Measurements from ENCODE around the gene SPRN.
"Not testable (repeated sequence)": the region's sequence is repeated elsewhere in the genome, so short reads cannot be mapped to it uniquely, and the experiment has no call there.

The SPRN gene

GRCh38 chr10:133386951-133387350 lies 37.5 kb downstream of the SPRN start:
- not testable (repeated sequence) for DNase-seq (ENCODE audit: low read depth, low spot score)

DNA sequence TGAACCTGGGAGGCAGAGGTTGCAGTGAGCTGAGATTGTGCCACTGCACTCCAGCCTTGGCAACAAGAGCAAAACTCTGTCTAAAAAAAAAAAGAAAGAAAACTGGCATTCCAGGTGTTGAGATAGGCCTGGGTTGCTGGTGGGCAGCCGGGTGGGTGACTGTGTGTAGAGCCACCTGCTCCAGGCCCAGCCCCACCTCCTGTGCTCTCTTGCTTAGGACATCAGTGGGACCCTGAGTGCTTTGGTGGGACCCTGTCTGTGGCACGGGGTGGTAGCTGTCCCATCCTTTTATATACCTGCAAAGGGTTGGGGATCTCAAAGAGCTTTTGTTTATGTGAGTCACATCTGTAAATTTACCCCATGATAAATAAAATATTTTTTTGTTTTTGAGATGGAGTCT lies 39.2 kb downstream of the SPRN start:
- DNase-seq (ENCODE audit: low read depth, low spot score) = no peak

DNA sequence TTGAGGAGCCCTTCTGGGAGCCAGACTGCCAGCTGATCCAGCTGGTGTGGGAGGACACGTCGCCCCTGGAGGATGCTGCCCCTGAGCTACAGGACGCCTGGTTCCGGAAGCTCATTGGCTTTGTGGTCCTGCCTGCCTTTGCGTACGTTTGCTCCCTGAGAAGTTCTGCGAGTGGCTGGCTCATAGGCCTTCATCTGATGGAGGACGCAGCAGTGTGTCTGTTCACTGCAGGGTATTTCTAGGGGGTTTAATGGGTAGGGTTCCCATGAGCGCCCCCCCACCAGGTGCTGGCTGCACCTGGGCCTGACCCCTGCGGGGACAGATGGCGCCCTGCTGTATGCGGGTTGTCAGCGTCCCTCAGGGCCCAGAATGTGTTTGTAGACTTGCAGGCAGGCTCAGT lies 40.4 kb downstream of the SPRN start:
- no peak for DNase-seq (ENCODE audit: low read depth, low spot score)

GRCh38 chr10:133383551-133383950 lies 40.9 kb downstream of the SPRN start:
- no peak for DNase-seq (ENCODE audit: low read depth, low spot score)

- DNase-seq (ENCODE audit: low read depth, low spot score) = no peak
These were observed 43.4 kb downstream of the SPRN start for GRCh38 chr10:133381036-133381435.

DNA sequence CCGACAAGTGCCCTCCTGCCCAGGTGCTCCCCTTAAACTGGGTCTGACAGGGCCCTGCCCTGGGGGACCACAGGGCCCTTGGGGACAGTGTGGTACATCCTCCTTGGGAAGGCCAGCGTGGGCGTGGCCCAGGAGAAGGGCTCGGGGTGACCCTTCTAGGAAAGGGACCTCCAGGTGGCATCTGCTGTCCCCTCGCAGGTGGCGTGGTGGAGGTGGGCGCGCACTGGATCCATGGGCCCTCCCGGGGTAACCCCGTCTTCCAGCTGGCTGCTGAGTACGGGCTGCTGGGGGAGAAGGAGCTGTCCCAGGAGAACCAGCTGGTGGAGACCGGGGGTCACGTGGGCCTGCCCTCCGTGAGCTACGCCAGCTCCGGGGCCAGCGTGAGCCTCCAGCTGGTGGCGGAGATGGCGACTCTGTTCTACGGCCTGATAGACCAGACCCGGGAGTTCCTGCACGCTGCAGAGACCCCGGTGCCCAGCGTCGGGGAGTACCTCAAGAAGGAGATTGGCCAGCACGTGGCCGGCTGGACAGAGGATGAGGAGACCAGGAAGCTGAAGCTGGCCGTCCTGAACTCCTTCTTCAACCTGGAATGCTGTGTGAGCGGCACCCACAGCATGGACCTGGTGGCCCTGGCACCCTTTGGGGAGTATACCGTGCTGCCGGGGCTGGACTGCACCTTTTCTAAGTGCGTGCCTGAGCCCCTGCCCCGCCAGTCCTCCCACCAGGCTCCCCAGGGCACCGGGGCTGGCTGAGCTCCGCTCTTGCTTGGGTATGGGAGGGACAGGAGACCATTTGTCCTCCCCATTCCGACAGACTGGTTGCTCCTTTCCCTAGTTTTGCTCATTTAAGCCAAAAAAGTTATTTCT lies 44.4 kb downstream of the SPRN start:
- DNase-seq (ENCODE audit: low read depth, low spot score) = no peak

- DNase-seq (ENCODE audit: low read depth, low spot score) = no peak
These were observed 45.1 kb downstream of the SPRN start, which contains the start of gene PAOX for GRCh38 chr10:133379152-133379800. TSS of gene PAOX (plus strand) at chr10:133379262. CDS start at chr10:133379317, 55 bp downstream.

DNA sequence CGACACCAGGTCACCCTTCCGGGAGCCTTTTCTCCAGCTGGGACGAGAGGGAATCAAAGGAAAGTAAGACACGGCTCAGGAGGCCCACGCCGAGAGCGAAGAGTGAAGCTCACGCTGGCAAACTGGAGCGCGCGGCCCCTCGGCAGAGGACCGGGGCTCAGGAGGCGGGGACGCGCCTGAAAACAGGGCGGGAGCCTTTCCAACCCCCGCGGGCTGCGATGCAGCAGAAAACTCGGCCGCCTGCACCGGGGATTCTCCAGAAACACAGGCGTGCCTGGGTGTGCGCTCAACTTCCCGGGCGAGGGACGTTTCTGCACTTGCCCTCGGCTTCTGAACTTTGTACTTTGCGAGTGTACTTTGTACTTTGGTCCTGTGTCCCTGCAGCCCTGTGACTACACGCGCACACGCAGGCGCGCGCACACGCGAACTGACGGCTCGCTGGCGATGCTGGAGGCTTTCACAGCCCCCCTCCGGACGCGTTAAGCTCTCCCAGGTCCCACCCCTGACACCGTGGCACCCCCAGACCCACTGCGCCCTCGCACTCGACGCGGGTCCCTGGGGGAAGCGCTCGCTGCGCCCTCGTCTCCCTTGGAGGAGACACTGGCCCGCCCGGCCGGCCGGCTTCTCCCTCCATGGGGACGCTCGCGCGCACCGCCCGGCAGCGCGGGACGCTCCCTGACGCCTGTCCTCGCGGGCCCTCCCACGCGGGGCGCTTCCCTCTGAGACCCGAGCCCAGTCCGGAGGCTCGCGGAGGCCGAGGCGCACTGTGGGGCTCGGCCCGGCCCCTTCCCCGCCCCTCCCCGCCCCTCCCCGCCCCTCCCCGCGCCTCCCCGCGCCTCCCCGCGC lies 46.0 kb downstream of the SPRN start:
- no peak for DNase-seq (ENCODE audit: low read depth, low spot score)

DNA sequence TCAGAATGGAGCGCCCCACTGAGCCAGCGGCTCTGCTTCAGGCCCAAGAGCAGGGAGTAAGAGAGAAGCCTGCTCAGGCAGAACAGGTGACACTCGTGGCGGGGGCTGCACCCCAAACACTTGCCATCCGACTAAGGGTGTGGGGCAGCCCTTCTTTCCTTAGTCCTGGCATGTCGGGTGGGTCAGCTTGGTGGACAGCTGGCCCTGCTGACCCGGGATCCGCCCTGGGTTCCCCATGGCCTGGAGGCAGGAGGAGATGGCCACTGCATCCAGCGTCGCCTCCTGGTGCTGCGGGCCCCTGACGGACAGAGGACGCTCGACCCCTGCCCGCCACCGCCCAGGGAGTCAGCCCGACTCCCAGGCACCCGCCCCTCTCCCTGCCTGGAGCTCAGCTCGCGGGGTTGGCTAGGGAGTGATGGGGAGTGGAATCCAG lies 46.6 kb downstream of the SPRN start:
- no peak for DNase-seq (ENCODE audit: low read depth, low spot score)

DNA sequence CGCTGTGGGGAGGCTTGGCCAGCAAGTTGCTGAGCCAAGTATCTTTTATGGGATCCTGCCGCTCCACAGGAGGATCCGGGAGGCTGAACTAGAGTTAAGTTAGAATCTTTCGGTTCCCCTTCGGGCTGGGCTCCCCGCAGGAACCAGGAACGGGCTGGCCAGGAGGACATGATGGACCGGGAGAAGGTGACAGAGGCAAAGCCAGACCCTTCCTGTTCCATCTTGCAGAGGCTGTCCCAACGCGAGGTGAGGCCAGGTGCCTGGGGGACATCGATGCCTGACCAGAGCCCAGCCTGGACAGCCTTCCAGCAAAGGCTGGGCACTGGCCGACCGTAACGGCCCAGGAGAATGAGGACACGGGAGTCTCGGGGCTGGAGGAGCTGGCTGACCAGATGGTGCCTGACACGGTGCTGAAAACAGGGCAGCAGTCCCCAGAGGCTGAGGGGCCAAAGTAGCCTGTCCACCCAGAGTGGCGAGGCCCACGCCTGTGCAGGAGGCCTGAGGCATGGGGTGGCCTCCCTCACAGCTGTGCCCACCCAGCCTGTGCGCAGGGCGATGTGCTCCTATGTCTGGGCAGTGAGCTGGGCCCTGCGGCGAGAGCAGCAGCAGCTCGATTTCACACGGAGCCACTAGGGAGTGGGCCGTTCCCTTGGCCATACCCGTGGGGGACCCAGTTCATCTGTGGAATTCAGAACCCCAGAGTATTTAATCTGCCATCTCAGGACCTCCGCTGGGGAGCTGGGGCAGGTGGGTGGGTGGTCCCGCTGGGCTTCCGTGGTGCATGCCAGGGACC lies 47.2 kb downstream of the SPRN start:
- no peak for DNase-seq (ENCODE audit: low read depth, low spot score)

DNA sequence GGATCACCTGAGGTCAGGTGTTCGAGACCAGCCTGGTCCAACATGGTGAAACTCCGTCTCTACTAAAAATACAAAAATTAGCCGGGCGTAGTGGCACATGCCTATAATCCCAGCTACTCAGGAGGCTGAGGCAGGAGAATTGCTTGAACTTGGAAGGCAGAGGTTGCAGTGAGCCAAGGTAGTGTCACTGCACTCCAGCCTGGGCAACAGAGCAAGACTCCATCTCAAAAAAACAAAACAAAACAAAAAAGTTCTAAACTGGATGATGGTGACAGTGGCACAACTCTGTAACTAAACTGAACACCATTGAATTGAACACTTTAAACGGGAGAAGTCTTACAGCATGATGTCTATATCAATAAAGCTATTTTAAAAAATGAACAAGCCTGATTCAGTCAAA lies 48.2 kb downstream of the SPRN start:
- DNase-seq (ENCODE audit: low read depth, low spot score) = not testable (repeated sequence)

DNA sequence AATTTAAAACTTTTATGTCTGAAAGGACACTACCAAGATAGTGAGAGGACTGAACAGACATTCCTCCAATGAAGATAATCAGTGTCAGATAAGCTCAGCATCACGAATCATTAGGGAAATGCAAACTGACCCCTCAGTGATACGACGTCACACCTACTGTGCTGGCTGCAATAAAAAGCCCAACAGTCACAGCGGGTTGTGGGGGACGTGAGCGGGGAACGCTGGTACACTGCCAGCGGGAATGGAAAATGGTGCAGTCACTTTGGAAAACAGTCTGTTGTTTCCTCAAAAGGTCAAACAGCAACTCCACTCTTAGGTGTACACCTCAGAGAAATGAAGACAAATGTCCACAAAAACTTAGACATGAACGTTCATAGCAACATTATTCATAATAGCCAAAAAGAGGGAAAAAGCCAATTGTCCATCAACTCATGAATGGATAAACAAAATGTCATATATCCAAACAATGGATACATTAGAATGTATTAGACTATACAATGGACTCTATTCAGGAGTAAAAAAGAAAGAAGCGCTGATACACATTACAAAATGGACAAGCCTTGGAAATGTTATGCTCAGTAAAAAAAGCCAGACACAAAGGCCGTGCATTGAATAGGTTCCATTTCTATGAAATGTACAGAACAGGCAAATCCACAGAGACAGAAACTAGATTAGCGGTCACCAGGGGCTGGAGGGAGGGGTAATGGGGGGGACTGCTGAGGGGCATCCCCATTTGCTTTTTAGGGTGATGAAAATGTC lies 48.9 kb downstream of the SPRN start:
- no peak for DNase-seq (ENCODE audit: low read depth, low spot score)

DNA sequence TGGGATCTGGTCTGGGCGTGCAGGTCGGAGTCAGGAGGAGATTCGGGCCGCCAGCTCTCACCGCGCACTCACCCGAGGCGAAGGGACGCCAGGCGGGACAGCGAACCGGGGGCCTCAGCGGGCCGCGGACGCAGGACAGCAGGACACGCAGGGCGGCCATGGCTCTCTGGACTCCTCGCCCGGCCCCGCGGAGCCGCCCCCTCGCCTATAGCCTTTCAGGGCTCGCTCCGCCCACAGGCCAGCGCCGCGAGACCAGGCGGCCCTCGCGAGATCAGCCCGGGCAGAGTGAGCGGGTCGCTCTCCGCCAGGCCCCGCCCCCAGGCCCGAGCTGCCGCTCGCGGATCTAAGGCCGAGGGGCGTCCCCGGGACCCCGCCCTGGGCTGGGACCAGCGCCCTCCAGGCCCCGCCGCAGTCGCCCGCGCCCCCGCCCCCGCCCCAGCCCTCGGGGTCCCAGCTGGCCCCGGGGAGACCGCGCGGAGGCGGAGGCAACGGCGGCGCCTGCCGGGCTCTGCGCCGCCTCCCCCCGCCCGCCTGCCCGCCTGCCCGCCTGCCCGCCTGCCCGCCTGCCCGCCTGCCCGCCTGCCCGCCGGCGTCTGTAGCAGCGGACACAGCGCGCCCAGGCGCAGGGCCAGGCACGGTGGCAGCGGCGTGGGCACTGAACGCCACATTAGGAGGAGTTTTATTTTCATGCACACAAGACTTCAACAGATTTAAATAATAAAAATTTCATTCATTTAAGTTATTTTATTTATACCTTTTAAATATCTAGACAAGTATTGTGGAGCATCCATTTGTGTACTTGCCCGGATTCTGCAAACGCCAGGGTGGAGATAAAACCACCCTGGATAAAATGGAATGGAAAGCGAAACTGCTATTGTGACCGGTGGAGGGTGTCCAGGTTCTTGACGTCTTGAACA lies 51.0 kb downstream of the SPRN start, which contains the start of gene ECHS1:
ECHS1 (minus strand) TSS at position 181 of the 917 bp plus-strand sequence; CDS start at position 160, 21 bp downstream.
- DNase-seq (ENCODE audit: low read depth, low spot score) = peak; percentile 45

- no peak for DNase-seq (ENCODE audit: low read depth, low spot score)
These were observed 51.9 kb downstream of the SPRN start for GRCh38 chr10:133372507-133372906.

Data from iPS DF 19.7 (cell line).